Right lobe of liver (tissue), 6 donors: Measurements from ENCODE around the gene TTC13. TPM values are rescaled to one million over a fixed set of nuclear protein-coding genes. Genes with fewer than 3 reads are reported as not detected.

Source experiments
- ATAC-seq, 4 donors: fragments of 200-7000 bp; cut with Tn5 transposase; one replicate each; pipeline ENCODE4 v1.9.1; 2020; ENCODE audit warnings: mild to moderate bottlenecking in 4 of 4, moderate library complexity in 4 of 4
- DNase-seq, 3 donors: peaks; one replicate each; pipeline ENCODE4 v3.0.0-alpha.2; 2020
- H3K27ac ChIP-seq, 3 donors: fragments of 200-600 bp; one replicate each; pipeline ENCODE4 v1.8.0; 2022
- H3K27me3 ChIP-seq, 2 donors: fragments of 200-600 bp; one replicate each; pipeline ENCODE4 v1.8.0; 2022
- H3K36me3 ChIP-seq, 4 donors: fragments of 200-600 bp; sonication (generic) in 1 of 4; one replicate each; pipeline versions ENCODE4 v1.5.1 to v1.8.0; 2017 to 2022; ENCODE audit warnings: control low read depth in 1 of 4
- H3K4me1 ChIP-seq, 4 donors: fragments of 200-600 bp; sonication (generic) in 1 of 4; one replicate each; pipeline versions ENCODE4 v1.5.1 to v1.8.0; 2017 to 2022; ENCODE audit warnings: control low read depth in 1 of 4
- H3K4me3 ChIP-seq, 3 donors: fragments of 200-600 bp; one replicate each; pipeline ENCODE4 v1.8.0; 2022
- H3K9me3 ChIP-seq, 4 donors: fragments of 200-600 bp; sonication (generic) in 1 of 4; one replicate each; pipeline versions ENCODE4 v1.5.1 to v1.8.0; 2017 to 2022; ENCODE audit warnings: control low read depth in 1 of 4
- POLR2A ChIP-seq: fragments of 450-650 bp; IDR thresholded peaks from one replicate; pipeline ENCODE4 v1.6.1; 2017; ENCODE audit warnings: antibody characterized with exemption, mild to moderate bottlenecking
- WGBS: methylation state at CpG from one replicate; pipeline ENCODE4 v1.1.6; 2018; ENCODE audit warnings: low coverage, low lambda C conversion rate; ENCODE audit not compliant: insufficient coverage; ENCODE audit errors: missing lambda C conversion rate; 5-methylcytosine and 5-hydroxymethylcytosine counted together
- intact Hi-C, 2 donors: fragments of 100-400 bp; cut with DNase I; formaldehyde crosslinking; loops; one replicate each; pipeline versions ENCODE4 v1.11.2 to v1.14.1; 2022
- total RNA-seq, 6 experiments: library from RNA; depleted of rRNA in 2 of 6; stranded (reverse); fragments of >200 nt in 2 of 6; fragmentation: NEBNext Ultra II Directional in 3 of 6; extraction: Animal tissue kit (Norgen Biotek cat#: 25700) in 3 of 6; gene quantifications; one replicate each; pipeline versions ENCODE4 v1.1.0 to v1.2.4, GENCODE V29; 2016 to 2023
- TF ChIP-seq, protein P1 (sequence below), 4 donors: fragments of 200-600 bp in 3 of 4; fragments of 450-650 bp in 1 of 4; IDR thresholded peaks; one replicate each; pipeline versions ENCODE4 v1.5.1 to v1.8.0; 2016 to 2022; ENCODE audit warnings: antibody characterized with exemption in 4 of 4, mild to moderate bottlenecking in 2 of 4
- donor health status: DM: no; HTN: yes; CAD: no.
- donor health status: DM: no; HTN: no; CAD: no.
- donor health status: DM: no; HTN: no; CAD: no.
- donor health status: DM: no; HTN: yes; CAD: no.
- donor health status: DM: no; HTN: yes; CAD: no.

The TTC13 gene
- total RNA-seq, 6 experiments from 2014 or later = 5.3 to 10.7 (median 6.2) TPM

GRCh38 chr1:230863449-230863848 is 115.2 kb downstream of the TTC13 start:
- 82% methylated on average over 2 of the region's 6 CpGs for WGBS
- Histone ChIP-seq H3K4me3 (no peak overlapping the region), H3K9me3 (no peaks in the 10 kb centered on the region), H3K27me3 (no peaks in the 10 kb centered on the region), H3K27ac (peak overlapping the region in 1 of 3 donors; percentile 61), H3K4me1 (peaks cover 0 to 7% (median 0%) of the 10 kb centered on the region in 4 donors), H3K36me3 (no peaks in the 10 kb centered on the region)
- TF ChIP-seq, protein P1, sequence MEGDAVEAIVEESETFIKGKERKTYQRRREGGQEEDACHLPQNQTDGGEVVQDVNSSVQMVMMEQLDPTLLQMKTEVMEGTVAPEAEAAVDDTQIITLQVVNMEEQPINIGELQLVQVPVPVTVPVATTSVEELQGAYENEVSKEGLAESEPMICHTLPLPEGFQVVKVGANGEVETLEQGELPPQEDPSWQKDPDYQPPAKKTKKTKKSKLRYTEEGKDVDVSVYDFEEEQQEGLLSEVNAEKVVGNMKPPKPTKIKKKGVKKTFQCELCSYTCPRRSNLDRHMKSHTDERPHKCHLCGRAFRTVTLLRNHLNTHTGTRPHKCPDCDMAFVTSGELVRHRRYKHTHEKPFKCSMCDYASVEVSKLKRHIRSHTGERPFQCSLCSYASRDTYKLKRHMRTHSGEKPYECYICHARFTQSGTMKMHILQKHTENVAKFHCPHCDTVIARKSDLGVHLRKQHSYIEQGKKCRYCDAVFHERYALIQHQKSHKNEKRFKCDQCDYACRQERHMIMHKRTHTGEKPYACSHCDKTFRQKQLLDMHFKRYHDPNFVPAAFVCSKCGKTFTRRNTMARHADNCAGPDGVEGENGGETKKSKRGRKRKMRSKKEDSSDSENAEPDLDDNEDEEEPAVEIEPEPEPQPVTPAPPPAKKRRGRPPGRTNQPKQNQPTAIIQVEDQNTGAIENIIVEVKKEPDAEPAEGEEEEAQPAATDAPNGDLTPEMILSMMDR (IDR thresholded peaks at IDR 0.05) = no peak
- TF ChIP-seq POLR2A = no peak
- no peak for DNase-seq
- no peak for ATAC-seq
- intact Hi-C loops = no loop called here

DNA sequence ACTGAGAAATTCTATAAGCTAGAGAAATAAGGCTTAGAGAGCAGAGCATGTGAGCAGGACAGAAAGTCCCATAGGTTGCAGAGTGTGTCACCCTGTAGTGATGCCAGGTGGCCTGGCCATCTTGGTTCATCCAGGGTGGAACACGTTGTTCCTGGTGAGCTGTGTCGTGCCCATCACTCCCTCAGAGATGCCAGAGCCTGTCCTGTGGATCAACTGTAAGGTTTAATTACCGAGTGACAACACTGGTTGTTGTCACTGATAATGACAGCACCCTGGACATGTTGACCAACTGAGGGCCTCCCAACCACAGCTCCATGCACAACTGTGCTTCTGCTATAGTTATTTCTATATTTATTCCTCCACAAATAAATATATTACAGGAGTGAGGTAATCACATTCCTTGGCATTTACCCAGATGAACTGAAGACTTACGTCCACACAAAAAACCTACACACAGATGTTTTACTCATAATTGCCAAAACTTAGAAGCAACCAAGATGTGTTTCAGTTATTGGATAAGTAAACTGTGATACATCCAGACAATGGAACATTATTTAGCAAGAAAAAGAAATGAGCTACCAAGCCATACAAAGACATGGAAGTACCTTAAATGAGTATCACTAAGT is 116.6 kb downstream of the TTC13 start:
- 77% methylated on average over 2 of the region's 4 CpGs for WGBS
- intact Hi-C loops = no loop called here
- H3K4me1 ChIP-seq = peaks cover 0 to 2% (median 0%) of the 10 kb centered on the region in 4 donors

DNA sequence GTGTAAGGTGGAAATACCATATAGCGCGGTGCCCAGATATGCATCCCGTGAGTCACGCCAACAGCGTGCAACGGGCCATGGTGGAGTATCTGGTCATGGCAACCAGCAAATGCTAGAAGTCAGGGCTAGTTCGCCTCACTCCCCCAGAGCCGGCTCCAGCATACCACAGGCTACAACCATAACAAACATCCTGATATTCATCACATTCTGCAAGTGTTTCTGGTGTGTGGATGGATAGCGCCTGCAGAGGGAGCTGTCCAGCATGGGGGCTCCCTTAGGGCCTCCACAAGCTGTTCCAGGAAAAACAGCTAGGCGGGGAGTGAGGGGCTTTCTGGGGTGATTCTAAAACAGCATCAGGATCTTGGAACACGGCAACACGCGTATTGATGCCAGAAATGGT is 117.2 kb downstream of the TTC13 start:
- intact Hi-C loops = no loop called here
- H3K27me3 ChIP-seq = no peaks in the 10 kb centered on the region
- no peaks in the 10 kb centered on the region for H3K36me3 ChIP-seq
- no peak for TF ChIP-seq POLR2A
- TF ChIP-seq, protein P1 (IDR thresholded peaks at IDR 0.05) = no peak
- no peak overlapping the region for H3K27ac ChIP-seq
- no peaks in the 10 kb centered on the region for H3K4me1 ChIP-seq
- H3K9me3 ChIP-seq = no peaks in the 10 kb centered on the region
- DNase-seq (no peak), ATAC-seq (no peak)
- 87% methylated on average over 11 of the region's 13 CpGs for WGBS
- no peak overlapping the region for H3K4me3 ChIP-seq

More for the DNA sequence above, 116.6 kb downstream of the TTC13 start:
- no peak overlapping the region for H3K4me3 ChIP-seq
- H3K36me3 ChIP-seq = no peaks in the 10 kb centered on the region
- DNase-seq (no peak), ATAC-seq (no peak)
- H3K27me3 ChIP-seq = no peaks in the 10 kb centered on the region
- peak overlapping the region in 1 of 3 donors; percentile 23 for H3K27ac ChIP-seq
- H3K9me3 ChIP-seq = no peaks in the 10 kb centered on the region
- TF ChIP-seq, protein P1 (IDR thresholded peaks at IDR 0.05) = no peak
- no peak for TF ChIP-seq POLR2A

DNA sequence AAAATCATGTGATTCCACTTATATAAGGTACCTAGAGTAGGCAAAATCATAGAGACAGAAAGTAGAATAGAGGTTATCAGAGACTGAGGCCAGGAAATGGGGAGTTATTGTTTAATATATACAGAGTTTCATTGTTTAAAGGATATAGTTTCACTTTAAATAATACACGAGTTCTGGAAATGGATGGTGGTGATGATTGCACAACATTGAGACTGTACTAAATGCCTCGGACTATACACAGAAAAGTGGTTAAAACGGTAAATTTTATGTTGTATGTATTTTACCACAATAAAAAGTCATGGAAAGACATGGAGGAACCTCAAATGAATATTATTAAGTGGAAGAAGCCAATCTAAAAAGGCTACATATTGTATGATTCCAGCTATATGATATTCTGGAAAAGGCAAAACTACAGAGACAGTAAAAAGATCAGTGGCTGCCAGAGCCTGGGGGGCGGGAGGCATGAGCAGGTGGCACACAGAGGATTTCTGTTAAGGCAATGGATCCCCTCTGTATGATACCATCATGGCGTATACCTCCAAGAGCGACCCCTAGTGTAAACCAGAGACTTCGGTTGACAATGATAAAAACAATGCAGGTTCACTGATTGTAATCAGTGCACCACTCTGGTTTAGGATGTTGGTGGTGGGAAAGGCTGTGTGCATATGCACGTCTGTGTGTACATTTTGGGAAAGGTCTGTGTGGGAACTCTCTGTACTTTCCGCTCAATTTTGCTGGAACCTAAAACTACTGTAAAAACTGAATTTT is 117.9 kb downstream of the TTC13 start:
- no peaks in the 10 kb centered on the region for H3K36me3 ChIP-seq
- no peak for ATAC-seq

More for the DNA sequence above, 117.9 kb downstream of the TTC13 start:
- DNase-seq = no peak
- Histone ChIP-seq H3K4me1 (no peaks in the 10 kb centered on the region), H3K27ac (no peak overlapping the region), H3K27me3 (no peaks in the 10 kb centered on the region), H3K9me3 (no peaks in the 10 kb centered on the region), H3K4me3 (no peak overlapping the region)
- intact Hi-C loops = no loop called here
- WGBS = 85% methylated on average over 9 of the region's 9 CpGs
- TF ChIP-seq POLR2A = no peak
- TF ChIP-seq, protein P1 (IDR thresholded peaks at IDR 0.05) = no peak
